Right kidney (tissue), 1 donor: ENCODE data around the gene DDI1.
"Not testable (repeated sequence)": the region's sequence is repeated elsewhere in the genome, so short reads cannot be mapped to it uniquely, and the experiment has no call there.

Source experiments
- DNase-seq: peaks from one replicate; pipeline ENCODE4 v3.0.0-alpha.2; 2016

Gene DDI1

GRCh38 chr11:104041792-104042191 is 5.4 kb downstream of the DDI1 start:
- DNase-seq = no peak

- DNase-seq = no peak
Observed at GRCh38 chr11:104043142-104043541, 6.7 kb downstream of the DDI1 start.

- no peak for DNase-seq
Observed at GRCh38 chr11:104043678-104044239, 7.3 kb downstream of the DDI1 start.

GRCh38 chr11:104046331-104046730 is 9.9 kb downstream of the DDI1 start:
- no peak for DNase-seq

GRCh38 chr11:104046858-104047257 is 10.4 kb downstream of the DDI1 start:
- DNase-seq = not testable (repeated sequence)

GRCh38 chr11:104049116-104049515 is 12.7 kb downstream of the DDI1 start:
- no peak for DNase-seq

GRCh38 chr11:104051778-104052177 is 15.3 kb downstream of the DDI1 start:
- DNase-seq = no peak

GRCh38 chr11:104053743-104054478 is 17.5 kb downstream of the DDI1 start:
- no peak for DNase-seq

- no peak for DNase-seq
Observed at GRCh38 chr11:104054911-104055529, 18.6 kb downstream of the DDI1 start.

- no peak for DNase-seq
Observed at GRCh38 chr11:104055596-104055995, 19.2 kb downstream of the DDI1 start.

GRCh38 chr11:104057908-104058307 is 21.5 kb downstream of the DDI1 start:
- no peak for DNase-seq

- DNase-seq = no peak
Observed at GRCh38 chr11:104058680-104059079, 22.2 kb downstream of the DDI1 start.

GRCh38 chr11:104060004-104060794 is 23.8 kb downstream of the DDI1 start:
- DNase-seq = no peak

GRCh38 chr11:104060820-104061219 is 24.4 kb downstream of the DDI1 start:
- no peak for DNase-seq

GRCh38 chr11:104061853-104062521 is 25.5 kb downstream of the DDI1 start:
- no peak for DNase-seq

- no peak for DNase-seq
Observed at GRCh38 chr11:104064034-104064630, 27.7 kb downstream of the DDI1 start.

- no peak for DNase-seq
Observed at GRCh38 chr11:104067534-104067933, 31.1 kb downstream of the DDI1 start.

- DNase-seq = no peak
Observed at GRCh38 chr11:104073950-104074705, 37.7 kb downstream of the DDI1 start.

GRCh38 chr11:104075091-104075490 is 38.7 kb downstream of the DDI1 start:
- DNase-seq = no peak

- no peak for DNase-seq
Observed at GRCh38 chr11:104075706-104076105, 39.3 kb downstream of the DDI1 start.

- no peak for DNase-seq
Observed at GRCh38 chr11:104076455-104076854, 40.0 kb downstream of the DDI1 start.
